Sigmoid colon (tissue), 7 donors: ENCODE measurements around the gene HELLS. TPM values are rescaled to one million over a fixed set of nuclear protein-coding genes. Genes with fewer than 3 reads are reported as not detected.

Source experiments
- DNase-seq: peaks from one replicate; pipeline ENCODE4 v3.0.0-alpha.2; 2019
- H3K27ac ChIP-seq, 4 donors: fragments of 200-600 bp; sonication (generic); one replicate each; pipeline ENCODE4 v1.5.1; 2016 to 2019; ENCODE audit warnings: mild to moderate bottlenecking in 1 of 4
- H3K27me3 ChIP-seq, 3 donors: fragments of 200-600 bp; sonication (generic); one replicate each; pipeline ENCODE4 v1.5.1; 2019; ENCODE audit warnings: mild to moderate bottlenecking in 1 of 3
- H3K36me3 ChIP-seq, 4 donors: fragments of 200-600 bp; sonication (generic); one replicate each; pipeline ENCODE4 v1.5.1; 2016 to 2019
- H3K4me1 ChIP-seq, 4 donors: fragments of 200-600 bp; sonication (generic); one replicate each; pipeline ENCODE4 v1.5.1; 2017 to 2019
- H3K4me3 ChIP-seq, 4 donors: fragments of 200-600 bp; sonication (generic); one replicate each; pipeline ENCODE4 v1.5.1; 2017 to 2019; ENCODE audit warnings: mild to moderate bottlenecking in 2 of 4, moderate library complexity in 1 of 4
- H3K9me3 ChIP-seq, 4 donors: fragments of 200-600 bp in 3 of 4; sonication (generic) in 3 of 4; one replicate each; pipeline versions ENCODE4 v1.5.1 to v1.6.1; 2013 to 2019
- CTCF ChIP-seq, 4 experiments: fragments of 450-650 bp in 3 of 4; fragments of 200-600 bp in 1 of 4; IDR thresholded peaks; one replicate each; pipeline ENCODE4 v1.5.1; 2016 to 2019; ENCODE audit warnings: antibody characterized with exemption in 4 of 4, mild to moderate bottlenecking in 3 of 4, moderate library complexity in 2 of 4
- EP300 ChIP-seq, 4 donors: sonication (generic); formaldehyde crosslinking; IDR thresholded peaks; one replicate each; pipeline ENCODE4 v1.6.1; 2017; ENCODE audit warnings: antibody characterized with exemption in 4 of 4
- POLR2A ChIP-seq, 2 donors: fragments of 450-650 bp; IDR thresholded peaks; one replicate each; pipeline ENCODE4 v1.6.1; 2016; ENCODE audit warnings: antibody characterized with exemption in 2 of 2, mild to moderate bottlenecking in 2 of 2, moderate library complexity in 2 of 2
- POLR2AphosphoS5 ChIP-seq, 4 donors: sonication (generic); formaldehyde crosslinking; IDR thresholded peaks; one replicate each; pipeline ENCODE4 v1.6.1; 2017; ENCODE audit warnings: antibody characterized with exemption in 4 of 4
- WGBS, 2 donors: extraction: QIAGEN DNeasy Blood & Tissue Kit; methylation state at CpG; one replicate each; pipeline ENCODE4 v1.1.7; 2013; 5-methylcytosine and 5-hydroxymethylcytosine counted together
- intact Hi-C: fragments of 100-400 bp; cut with DNase I; formaldehyde crosslinking; loops from one replicate; pipeline ENCODE4 v1.15.1; 2023
- polyA plus RNA-seq, 3 donors: library from polyadenylated mRNA; stranded (reverse); fragments of 200-250 nt; gene quantifications; one replicate each; pipeline ENCODE4 v1.2.3, GENCODE V29; 2013
- total RNA-seq, 4 donors: library from RNA; depleted of rRNA; stranded (reverse); fragments of >200 nt; gene quantifications; one replicate each; pipeline ENCODE4 v1.1.0, GENCODE V29; 2016
- donor health status: healthy with polysubstance abuse.
- donor health status: Bipolar disorder and iron deficiency.
- donor health status: healthy.

Gene HELLS
- total and polyA plus RNA-seq, 7 donors: 0.99 to 11.8 (median 1.6) TPM

GRCh38 chr10:94571528-94571927 lies 25.9 kb downstream of the HELLS start:
- no peaks in the 10 kb centered on the region for H3K36me3 ChIP-seq
- whole genome bisulfite sequencing, 2 donors: 71 to 81% methylated on average over 3 of the region's 3 CpGs
- no peak for DNase-seq
- TF ChIP-seq EP300 (IDR thresholded peaks at IDR 0.05): no peak
- no peak for TF ChIP-seq CTCF (IDR thresholded peaks at IDR 0.05)
- no peak for TF ChIP-seq POLR2AphosphoS5 (IDR thresholded peaks at IDR 0.05)
- no peak for TF ChIP-seq POLR2A (IDR thresholded peaks at IDR 0.05)
- H3K27ac ChIP-seq: no peak overlapping the region
- H3K27me3 ChIP-seq: no peaks in the 10 kb centered on the region
- no peaks in the 10 kb centered on the region for H3K9me3 ChIP-seq
- no peak overlapping the region for H3K4me3 ChIP-seq
- intact Hi-C loops: no loop called here
- H3K4me1 ChIP-seq: no peaks in the 10 kb centered on the region

- no peak overlapping the region for H3K4me3 ChIP-seq
- H3K27ac ChIP-seq: no peak overlapping the region
- intact Hi-C loops: no loop called here
- H3K36me3 ChIP-seq: no peaks in the 10 kb centered on the region
- no peaks in the 10 kb centered on the region for H3K9me3 ChIP-seq
- TF ChIP-seq POLR2A (IDR thresholded peaks at IDR 0.05) (no peak), EP300 (IDR thresholded peaks at IDR 0.05) (no peak)
- WGBS, 2 donors: 80 to 90% methylated on average over 4 of the region's 4 CpGs
- no peaks in the 10 kb centered on the region for H3K27me3 ChIP-seq
- no peaks in the 10 kb centered on the region for H3K4me1 ChIP-seq
- no peak for DNase-seq
These were observed 33.2 kb downstream of the HELLS start for GRCh38 chr10:94578790-94579189.

GRCh38 chr10:94583124-94583523 lies 37.5 kb downstream of the HELLS start:
- Histone ChIP-seq H3K9me3 (no peaks in the 10 kb centered on the region), H3K4me1 (no peaks in the 10 kb centered on the region), H3K36me3 (no peaks in the 10 kb centered on the region), H3K4me3 (no peak overlapping the region), H3K27ac (no peak overlapping the region), H3K27me3 (no peaks in the 10 kb centered on the region)
- intact Hi-C loops: no loop called here
- TF ChIP-seq POLR2AphosphoS5 (IDR thresholded peaks at IDR 0.05) (no peak), POLR2A (IDR thresholded peaks at IDR 0.05) (no peak), CTCF (IDR thresholded peaks at IDR 0.05) (no peak), EP300 (IDR thresholded peaks at IDR 0.05) (no peak)
- DNase-seq: no peak

GRCh38 chr10:94591461-94592205 lies 46.0 kb downstream of the HELLS start:
- Histone ChIP-seq H3K9me3 (no peaks in the 10 kb centered on the region), H3K27ac (no peak overlapping the region), H3K27me3 (no peaks in the 10 kb centered on the region), H3K36me3 (no peaks in the 10 kb centered on the region), H3K4me1 (no peaks in the 10 kb centered on the region), H3K4me3 (no peak overlapping the region)
- 82 to 87% methylated on average over 1 of the region's 1 CpG for WGBS, 2 donors
- TF ChIP-seq CTCF (IDR thresholded peaks at IDR 0.05) (no peak), POLR2AphosphoS5 (IDR thresholded peaks at IDR 0.05) (no peak), EP300 (IDR thresholded peaks at IDR 0.05) (no peak), POLR2A (IDR thresholded peaks at IDR 0.05) (no peak)
- intact Hi-C loops: no loop called here
- DNase-seq: no peak

DNA sequence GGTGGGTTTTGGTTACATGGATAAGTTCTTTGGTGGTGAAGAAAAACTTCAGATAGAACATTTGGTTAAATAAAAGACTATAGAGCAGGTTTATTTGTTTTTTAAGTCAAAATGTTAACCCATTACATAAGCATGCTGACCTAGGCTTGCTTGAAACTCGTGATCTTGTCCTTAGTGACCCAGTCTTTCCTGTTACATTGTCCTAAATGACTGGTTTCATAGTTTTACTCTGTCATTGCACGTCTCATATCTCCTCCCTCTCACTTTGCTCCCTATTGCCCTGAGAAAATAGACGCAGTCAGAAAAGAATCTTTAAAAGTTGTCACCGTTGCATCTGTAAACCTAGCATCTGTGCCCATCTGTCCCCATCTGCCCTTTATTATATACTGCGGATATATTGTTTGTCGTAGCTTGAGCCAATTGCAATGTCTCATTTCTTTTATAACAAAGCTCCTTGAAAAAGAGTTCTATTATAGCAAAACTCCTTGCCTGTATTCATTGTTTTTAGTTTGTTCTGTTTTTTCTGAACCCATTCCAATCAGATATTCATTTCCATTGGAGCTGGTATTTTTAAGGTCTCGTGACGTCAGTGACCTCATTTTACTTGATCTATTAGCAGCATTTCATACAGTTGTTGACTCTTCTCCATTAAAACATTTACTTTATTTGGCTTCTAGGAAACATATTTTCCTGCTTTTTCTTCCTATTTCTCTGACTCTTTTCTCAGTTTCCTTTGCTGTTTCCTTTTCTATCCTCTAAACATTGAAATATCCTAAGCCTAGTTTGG lies 57.3 kb downstream of the HELLS start:
- TF ChIP-seq EP300 (IDR thresholded peaks at IDR 0.05) (no peak), POLR2A (IDR thresholded peaks at IDR 0.05) (no peak), CTCF (IDR thresholded peaks at IDR 0.05) (no peak), POLR2AphosphoS5 (IDR thresholded peaks at IDR 0.05) (no peak)
- H3K27ac ChIP-seq: no peak overlapping the region
- H3K9me3 ChIP-seq: no peaks in the 10 kb centered on the region
- H3K36me3 ChIP-seq: no peaks in the 10 kb centered on the region
- intact Hi-C loops: no loop called here
- DNase-seq: no peak
- H3K4me1 ChIP-seq: no peaks in the 10 kb centered on the region
- 92 to 95% methylated on average over 8 of the region's 8 CpGs for WGBS, 2 donors
- no peak overlapping the region for H3K4me3 ChIP-seq
- H3K27me3 ChIP-seq: no peaks in the 10 kb centered on the region
